HK-2 (cell line): ENCODE data around the gene PLRG1.

ENCODE experiments used
- DNase-seq: peaks from one replicate; pipeline ENCODE4 v3.0.0-alpha.2; 2018; ENCODE audit not compliant: unreplicated experiment

The PLRG1 gene

DNA sequence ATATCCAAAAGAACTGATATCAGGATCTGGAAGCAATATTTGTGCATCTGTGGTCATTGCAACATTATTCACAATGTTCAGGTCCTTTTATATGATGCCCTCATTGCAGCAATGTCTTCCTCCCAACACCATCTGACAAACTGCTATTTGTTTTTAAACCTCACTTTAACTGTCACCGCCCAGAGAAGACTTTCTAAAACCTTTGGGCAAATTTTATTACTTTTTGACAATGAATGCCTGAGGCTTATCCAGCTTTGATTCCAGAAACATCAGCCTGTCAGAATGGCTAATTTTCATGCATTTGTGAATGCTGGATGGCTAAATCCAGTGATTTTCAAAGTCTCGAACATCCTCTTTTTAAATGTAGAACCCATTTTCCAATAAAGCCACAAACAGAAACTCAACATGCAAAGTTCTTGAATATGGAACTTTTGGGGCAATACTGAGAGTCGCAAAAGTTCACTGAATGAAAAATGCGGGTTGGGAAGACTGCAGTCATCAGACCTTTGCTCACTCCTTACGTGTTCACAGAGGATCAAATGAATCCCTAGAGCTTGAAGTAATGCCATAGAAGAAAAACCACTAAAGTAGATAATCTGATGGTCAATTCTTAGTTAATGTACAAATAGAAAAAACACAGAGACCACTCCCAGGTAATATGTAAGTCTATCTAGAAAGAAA is 23.1 kb upstream of the PLRG1 start:
- DNase-seq, result no peak

DNA sequence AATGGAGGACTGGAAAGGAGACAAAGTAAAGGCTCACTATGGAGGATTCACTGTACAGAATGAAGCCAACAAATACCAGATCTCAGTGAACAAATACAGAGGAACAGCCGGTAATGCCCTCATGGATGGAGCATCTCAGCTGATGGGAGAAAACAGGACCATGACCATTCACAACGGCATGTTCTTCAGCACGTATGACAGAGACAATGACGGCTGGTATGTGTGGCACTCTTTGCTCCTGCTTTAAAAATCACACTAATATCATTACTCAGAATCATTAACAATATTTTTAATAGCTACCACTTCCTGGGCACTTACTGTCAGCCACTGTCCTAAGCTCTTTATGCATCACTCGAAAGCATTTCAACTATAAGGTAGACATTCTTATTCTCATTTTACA is 19.4 kb upstream of the PLRG1 start:
- no peak for DNase-seq

DNA sequence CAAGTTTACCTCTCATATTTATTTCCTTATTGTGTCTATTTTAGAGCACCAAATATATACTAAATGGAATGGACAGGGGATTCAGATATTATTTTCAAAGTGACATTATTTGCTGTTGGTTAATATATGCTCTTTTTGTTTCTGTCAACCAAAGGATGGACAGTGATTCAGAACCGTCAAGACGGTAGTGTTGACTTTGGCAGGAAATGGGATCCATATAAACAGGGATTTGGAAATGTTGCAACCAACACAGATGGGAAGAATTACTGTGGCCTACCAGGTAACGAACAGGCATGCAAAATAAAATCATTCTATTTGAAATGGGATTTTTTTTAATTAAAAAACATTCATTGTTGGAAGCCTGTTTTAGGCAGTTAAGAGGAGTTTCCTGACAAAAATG is 18.8 kb upstream of the PLRG1 start:
- DNase-seq, result no peak

DNA sequence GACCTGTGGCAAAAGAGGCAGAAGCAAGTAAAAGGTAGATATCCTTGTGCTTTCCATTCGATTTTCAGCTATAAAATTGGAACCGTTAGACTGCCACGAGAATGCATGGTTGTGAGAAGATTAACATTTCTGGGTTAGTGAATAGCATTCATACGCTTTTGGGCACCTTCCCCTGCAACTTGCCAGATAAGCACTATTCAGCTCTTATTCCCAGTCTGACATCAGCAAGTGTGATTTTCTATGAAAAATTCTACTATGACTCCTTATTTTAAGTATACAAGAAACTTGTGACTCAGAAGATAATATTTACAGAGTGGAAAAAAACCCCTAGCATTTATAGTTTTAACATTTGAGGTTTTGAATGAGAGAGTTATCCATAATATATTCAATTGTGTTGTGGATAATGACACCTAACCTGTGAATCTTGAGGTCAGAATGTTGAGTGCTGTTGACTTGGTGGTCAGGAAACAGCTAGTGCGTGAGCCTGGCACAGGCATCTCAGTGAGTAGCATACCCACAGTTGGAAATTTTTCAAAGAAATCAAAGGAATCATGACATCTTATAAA is 16.5 kb upstream of the PLRG1 start:
- DNase-seq, result no peak

DNA sequence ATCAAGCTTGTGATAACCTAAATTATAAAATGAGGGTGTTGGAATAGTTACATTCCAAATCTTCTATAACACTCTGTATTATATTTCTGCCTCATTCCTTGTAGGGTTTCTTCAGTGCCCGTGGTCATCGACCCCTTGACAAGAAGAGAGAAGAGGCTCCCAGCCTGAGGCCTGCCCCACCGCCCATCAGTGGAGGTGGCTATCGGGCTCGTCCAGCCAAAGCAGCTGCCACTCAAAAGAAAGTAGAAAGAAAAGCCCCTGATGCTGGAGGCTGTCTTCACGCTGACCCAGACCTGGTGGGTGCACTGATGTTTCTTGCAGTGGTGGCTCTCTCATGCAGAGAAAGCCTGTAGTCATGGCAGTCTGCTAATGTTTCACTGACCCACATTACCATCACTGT is 15.5 kb upstream of the PLRG1 start:
- no peak for DNase-seq

DNA sequence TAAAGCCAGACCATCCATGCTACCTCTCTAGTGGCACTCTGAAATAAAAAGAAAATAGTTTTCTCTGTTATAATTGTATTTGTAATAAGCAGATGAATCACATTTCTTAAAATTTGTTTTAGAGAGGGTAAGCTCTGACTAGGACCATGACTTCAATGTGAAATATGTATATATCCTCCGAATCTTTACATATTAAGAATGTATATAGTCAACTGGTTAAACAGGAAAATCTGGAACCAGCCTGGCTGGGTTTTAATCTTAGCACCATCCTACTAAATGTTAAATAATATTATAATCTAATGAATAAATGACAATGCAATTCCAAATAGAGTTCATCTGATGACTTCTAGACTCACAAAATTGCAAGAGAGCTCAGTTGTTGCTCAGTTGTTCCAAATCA is 14.1 kb upstream of the PLRG1 start:
- no peak for DNase-seq

DNA sequence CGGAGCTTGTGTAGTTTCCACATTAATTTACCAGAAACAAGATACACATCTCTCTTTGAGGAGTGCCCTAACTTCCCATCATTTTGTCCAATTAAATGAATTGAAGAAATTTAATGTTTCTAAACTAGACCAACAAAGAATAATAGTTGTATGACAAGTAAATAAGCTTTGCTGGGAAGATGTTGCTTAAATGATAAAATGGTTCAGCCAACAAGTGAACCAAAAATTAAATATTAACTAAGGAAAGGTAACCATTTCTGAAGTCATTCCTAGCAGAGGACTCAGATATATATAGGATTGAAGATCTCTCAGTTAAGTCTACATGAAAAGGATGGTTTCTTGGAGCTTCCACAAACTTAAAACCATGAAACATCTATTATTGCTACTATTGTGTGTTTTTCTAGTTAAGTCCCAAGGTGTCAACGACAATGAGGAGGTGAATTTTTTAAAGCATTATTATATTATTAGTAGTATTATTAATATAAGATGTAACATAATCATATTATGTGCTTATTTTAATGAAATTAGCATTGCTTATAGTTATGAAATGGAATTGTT is 12.6 kb upstream of the PLRG1 start, which contains the start of gene FGB:
FGB (plus strand) TSS at position 315 of the 558 bp plus-strand sequence; CDS start at position 323, 8 bp downstream.
- DNase-seq, result no peak

DNA sequence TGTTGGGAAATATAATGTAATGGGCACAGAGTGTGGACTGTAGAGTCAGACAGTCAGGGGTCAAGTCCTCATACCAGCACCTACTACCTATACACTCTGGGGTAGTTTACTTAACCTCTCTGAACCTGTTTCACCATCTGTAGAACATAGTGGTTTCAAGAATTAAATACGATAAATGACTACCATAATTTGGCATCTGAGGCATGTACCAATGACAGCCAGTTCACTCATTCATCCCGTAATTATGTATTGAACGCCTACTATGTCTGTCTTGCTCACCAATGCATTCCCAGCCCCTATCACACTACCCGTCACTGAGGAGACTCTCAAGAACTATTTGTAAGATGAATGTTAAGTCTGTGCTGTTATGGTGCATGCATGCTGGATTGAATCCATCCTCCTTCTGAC is 10.6 kb upstream of the PLRG1 start:
- DNase-seq, result no peak

DNA sequence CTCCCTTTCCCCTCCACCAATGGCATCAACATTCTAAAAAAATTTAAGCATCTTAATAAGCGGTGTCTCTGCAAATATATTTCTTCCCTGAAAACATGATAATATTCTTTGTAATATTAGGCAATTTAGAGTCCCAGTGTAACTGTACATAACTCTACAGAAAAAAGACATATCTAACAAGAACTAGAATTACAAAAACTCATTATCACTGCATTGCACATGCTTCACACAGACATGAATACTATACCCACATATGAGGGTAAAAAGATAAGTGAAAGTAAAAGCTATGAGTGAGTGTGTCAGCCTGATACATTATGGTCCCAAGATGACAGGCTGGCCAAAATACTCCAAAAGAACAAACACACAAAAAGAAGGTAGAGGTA is 10.2 kb upstream of the PLRG1 start:
- DNase-seq, result no peak

DNA sequence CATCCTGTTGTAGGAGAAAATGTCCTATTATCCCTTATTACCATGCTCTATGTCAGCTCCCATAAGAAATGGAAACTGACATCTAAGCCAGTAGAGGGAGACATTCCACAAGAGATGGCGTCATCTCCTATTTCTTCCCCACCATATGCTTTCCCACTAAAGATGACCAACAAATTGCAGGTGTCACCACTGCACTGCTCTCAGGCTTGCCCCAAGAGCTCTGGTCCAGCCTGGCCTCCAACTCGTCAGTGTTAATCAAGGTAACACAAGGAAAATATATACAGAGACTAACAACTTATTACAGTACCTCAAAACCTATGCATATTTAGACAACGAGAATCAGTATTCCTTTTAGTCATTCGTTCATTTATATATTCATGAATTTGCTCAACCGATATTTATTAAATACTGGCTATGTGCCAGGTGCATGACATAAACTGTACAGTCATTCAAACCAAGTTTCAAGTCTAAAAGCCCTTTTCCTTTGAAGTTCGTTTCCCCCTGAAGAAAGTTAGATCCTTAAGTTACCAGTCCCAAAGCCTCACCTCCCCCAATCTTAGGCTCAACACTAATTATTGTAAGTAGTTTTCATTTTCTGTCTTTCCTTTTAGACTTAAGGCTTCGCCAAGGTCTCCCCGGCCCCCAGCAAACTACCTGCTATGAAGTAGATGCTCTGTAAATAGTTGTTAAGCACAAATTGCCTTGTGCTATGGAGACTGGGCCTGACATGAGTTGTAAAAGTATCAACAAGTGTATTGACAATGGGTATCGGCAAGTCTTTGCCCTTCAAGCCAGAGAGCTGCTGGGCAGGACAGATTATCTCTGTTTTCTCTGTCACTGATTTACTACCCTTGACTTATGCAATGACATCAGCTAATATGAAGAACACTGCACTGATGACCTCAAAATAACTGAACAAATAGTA is 9.6 kb upstream of the PLRG1 start:
- peak; percentile 15 for DNase-seq

DNA sequence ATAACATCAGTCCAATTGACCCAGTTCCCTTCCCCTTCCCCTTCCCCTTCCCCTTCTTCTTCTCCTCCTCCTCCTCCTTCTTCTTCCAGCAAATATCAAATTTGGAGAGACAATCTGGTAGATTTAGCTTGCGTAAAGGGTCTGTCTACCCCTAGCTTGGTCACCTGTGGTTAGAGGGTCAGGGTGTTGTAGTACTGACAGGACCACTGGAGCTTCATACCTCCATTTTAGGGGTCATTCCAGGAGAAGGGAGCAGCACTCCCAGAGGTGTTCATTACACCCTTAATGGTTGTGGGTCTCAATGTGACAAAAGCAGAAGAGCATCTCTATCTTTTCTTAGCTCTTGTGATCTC is 8.9 kb upstream of the PLRG1 start:
- DNase-seq, result no peak

DNA sequence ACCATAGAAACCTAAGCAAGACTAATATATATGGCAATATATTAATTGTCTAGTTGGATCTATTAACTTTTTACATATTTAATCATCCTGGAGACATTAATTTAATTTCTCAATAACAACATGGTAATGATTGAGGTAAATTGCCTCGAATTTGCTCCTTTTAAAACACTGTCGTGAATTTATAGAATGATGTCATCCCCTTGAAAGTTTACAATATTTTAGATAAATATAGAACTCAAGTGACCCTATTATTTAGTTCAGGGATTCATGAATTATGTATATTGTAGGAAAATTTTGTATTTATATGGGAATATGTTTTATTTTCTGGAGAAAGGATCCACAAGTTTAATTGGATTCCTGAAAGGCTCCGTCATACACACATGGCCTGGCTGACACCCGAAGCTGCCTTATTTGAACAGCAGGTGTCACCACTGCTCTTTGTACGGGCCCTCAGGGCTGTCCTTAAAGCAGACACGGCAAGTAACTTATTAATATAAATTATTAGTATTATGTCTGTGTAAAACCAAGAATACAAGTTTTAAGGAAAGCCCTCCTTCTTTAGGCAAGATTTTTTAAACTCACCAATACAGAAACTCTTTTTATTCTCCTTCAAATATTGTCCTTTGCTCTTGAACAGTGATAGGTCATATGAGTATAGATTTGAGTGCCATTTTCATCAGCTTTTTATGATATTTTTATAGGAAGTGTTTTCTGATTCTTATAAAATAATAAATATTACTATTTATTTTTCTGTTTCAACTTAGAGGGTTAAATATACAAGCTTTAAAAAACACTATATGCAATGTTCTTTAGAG is 1.9 kb upstream of the PLRG1 start:
- DNase-seq, result peak; percentile 65

DNA sequence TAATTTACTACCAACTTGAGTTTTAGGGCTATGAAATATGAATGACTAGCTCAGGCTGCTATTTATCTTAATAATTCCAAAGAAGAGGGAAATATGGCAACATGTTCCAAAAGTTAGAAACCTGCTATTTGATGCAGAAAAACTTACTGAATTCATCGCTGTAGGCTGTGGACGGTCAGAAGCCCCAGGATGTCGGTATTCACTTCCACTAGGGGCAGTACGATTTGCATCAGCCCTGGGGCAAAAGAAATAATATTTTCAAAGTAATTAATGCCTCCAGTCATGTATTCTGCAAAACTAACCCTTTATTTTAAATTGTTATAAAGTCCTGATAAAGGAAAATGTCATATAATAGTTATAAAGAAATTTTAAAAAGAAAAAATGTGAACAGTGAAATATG is 4.5 kb downstream of the PLRG1 start:
- no peak for DNase-seq

DNA sequence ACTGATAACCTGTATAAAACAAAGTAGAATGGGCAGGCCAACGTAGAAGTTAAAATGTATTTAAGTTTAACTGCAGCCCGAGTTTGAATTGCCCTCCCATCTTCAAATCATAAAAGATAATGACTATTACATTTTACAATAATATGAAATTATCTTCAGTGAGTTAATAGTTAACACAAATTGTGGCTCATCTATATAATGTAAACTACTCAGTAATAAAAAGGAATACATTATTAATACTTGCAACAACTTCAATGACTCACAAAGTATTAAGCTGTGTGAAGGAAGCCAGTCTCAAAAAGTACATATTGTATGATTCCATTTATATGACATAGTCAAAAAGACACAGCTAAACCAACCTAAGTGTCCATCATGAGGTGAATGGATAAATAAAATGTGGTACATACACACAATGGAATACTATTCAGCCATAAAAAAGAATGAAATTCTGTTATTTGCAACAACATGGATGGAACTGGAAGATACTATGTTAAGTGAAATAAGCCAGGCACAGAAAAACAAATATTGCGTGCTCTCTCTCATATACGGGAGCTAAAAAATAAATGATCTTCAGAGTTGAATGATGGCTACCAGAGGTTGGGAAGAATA is 7.8 kb downstream of the PLRG1 start:
- no peak for DNase-seq

DNA sequence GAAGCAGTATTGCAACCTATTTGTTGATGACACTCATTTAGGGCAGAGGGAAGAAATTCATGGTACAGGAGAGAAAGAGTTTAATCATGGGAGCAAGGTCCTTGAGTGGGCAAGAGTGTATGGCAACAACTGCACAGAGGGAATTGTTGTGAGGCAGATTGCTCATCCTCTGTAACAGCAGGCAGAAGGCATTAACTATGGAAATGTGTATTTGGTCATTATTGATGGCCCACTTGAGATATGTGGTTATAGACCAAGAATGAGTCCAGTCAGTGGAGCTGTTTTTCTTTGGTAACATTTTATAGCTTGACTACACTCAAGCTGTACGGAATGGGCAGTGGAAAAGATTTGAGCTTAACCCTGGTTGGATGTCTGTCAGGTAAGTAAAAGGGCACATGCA is 15.9 kb downstream of the PLRG1 start:
- no peak for DNase-seq

DNA sequence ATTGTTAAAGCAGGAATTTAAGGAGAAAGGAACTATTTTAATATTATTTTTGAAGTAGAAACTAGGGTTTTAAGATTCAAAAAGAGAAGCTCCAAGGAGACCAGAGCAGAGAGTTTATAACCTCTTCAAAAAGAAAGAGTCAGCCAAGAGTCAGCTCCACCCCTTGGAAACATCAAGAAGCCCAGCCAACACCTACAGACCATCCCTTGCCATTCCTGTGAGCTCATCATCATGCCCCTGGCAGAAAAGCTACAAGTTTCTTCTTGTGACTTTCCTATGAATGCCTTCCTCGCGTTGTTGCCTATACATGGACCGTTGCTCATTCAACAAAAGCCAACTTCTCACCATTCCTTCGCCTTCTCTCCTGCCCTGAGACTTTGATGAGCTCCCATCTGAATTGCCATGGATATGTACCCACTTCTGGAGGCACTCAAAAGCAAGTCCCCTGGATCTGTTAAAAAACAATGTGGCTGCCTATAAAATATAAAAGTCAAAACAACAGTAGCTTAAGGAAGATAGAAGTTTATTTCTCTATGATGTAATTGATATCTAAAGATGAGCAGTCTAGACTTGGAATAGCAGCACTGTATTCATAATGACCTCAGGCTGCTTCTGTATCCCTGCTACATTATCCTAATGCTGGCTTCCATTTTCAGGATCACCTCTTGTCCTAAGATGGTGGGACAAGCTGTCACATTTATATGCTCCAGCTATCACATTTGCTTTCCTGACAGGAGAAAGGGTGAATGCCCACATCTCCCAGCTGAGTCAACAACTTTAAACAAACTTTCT is 20.3 kb downstream of the PLRG1 start:
- no peak for DNase-seq

DNA sequence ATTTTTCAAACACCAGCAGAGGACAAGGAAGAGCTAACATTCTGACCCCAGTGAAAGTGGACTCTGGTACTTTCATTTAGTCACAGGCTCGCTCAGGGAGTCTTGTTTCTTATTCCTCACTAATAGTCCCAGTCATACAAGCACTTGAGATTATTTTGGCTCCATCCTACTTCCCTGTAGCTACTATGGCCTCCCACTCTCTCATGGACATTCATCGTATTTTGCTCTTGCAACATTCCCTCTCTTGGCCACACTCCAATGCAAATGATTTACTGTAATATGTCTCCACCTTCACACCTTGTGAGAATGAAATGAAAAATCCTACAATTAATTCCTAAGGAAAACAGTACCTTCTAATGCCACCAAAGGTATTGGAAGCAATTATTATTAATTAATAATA is 21.3 kb downstream of the PLRG1 start:
- DNase-seq, result no peak

DNA sequence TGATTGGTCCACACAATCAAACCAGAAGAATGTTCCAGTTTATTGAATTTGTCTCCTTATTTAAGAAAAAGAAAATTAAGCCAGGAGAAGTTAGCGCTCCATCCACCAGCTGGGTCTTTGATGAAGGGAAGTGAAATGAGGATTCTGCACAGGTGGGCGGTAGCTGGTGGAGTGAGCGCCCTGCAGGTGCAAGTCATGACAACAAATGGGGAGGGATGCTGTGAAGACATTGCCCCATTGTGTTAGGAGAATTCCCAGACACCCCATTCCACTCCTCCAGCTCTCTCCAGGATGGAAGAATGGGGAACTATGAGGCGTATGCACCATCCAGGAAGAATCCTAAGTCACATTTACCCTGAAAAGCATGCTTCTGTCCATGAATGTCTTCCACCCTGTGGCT is 22.9 kb downstream of the PLRG1 start:
- no peak for DNase-seq

DNA sequence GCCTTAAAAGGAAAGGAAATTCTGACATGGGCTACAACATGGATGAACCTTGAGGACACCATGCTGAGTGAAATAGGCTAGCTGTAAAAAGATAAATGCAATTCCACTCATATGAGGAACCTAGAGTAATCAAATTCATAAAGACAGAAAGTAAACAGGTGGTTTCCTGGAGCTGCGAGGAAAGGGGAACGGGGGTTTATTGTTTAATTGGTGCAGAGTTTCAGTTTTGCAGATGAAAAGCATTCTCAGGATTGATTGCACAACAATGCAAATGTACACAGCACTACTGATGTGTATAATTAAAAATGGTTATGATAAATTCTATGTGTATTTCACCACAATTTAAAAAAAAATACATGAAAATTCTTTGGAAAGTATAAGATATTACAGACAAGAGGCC is 24.0 kb downstream of the PLRG1 start:
- no peak for DNase-seq

DNA sequence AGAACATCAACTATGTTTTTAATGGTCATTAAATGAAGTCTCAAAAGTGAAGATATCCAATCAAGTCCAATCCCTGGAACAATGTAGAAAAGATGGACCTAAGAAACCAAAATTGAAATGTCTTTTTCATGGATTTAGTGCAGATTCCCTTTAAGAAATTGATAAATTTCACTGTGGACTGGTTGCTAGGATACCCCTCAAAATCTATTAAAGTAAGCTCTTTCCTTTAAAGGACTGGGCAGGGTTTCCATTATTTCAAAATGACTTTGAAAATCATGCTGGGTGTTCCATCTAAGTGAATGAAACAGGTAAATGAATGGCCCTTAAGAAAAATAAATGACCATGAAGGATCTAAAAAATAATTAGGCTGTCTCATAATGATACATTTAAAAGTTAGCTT is 28.6 kb downstream of the PLRG1 start:
- DNase-seq, result no peak

DNA sequence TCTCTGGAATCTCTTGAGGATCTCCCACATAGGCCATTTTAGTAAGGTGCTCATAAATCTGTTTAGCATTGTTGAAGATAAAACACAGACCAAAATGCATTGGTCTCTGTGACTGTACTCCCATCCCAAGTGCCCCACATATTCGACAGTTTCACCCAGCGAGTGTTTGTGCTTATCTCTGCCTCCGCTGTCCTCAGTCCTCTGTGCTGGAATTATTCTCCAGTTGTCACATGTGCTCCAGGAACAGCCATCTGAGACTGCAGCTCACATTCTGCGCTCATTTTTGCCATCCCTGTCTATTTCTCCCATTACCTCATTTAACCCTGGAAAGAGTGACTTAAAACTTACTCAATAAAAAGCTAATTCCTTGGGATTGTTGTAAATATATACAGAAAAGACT is 31.0 kb downstream of the PLRG1 start:
- no peak for DNase-seq
